NCI-H345 treated with DMSO at 0.1 percent for 48 hours (cell line): ENCODE measurements around the gene USP3.
"Not testable (repeated sequence)": the region's sequence is repeated elsewhere in the genome, so short reads cannot be mapped to it uniquely, and the experiment has no call there.

Source experiments
- DNase-seq: peaks from one replicate; lab custom pipeline; 2025; ENCODE audit not compliant: unreplicated experiment; lab: John Stamatoyannopoulos, UW

The USP3 gene

DNA sequence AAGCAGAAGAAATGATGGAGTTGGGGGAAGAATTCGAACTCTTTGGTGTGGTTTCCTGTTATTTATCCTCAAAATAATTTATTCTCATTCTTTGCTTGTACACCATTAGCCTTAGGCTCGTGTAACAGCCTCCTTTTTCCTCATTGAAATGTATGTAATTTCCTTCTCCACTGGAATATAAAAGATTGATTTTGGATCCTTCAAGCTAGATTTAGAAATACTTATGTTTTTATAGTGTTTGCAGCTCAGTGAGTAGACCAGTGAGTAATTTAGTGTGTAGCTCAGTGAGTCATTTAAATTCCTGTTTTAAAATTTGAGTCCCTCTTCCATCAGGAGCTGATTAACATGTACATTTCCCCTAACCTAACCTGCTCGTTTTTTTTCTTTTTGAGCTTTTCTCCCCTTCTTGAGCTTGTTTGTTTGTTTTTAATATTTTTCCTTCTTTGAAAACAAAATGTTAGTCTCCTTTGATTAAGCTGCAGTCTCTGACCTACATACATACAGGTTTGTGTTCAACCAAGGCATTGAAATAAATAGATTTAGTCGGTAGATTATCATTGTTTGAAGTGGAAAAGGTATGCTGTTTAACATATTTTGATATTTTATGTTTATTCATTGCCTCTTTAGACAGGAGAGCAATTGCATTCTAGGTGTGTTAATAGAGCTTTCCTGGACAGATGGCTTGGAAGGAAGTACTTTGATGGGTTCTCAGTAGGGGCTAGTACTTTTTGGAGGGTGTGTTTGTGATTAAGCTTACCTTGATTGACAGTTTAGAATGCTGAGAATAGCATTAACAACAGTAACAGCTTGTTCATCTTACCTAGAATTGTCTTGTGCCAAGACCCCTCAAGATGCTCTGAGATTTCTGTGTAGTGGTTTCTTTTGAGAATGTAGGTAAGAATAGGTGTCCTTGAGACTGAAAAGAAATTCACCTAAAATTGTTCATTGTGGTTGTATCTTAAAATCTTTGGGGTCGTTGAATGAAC lies 5.9 kb downstream of the USP3 start:
- no peak for DNase-seq

- no peak for DNase-seq
These were observed 7.8 kb downstream of the USP3 start for GRCh38 chr15:63512148-63512547.

DNA sequence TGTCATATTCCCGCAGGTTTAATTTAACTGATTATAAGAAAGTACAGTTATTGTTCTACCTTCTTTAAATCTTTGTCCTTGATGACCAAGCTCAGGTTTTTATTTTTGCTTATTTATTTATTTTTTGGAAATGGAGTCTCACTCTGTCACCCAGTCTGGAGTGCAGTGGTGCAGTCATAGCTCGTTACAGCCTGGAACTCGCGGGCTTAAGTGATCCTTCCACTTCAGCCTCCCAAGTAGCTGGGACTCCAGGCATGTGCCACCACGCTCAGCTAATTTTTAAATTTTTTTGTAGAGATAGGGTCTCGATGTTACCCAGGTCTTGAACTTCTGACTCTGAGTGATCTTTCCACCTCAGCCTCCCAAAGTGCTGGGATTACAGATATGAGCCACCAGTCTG lies 8.9 kb downstream of the USP3 start:
- DNase-seq = no peak

GRCh38 chr15:63513728-63514127 lies 9.3 kb downstream of the USP3 start:
- DNase-seq = no peak

DNA sequence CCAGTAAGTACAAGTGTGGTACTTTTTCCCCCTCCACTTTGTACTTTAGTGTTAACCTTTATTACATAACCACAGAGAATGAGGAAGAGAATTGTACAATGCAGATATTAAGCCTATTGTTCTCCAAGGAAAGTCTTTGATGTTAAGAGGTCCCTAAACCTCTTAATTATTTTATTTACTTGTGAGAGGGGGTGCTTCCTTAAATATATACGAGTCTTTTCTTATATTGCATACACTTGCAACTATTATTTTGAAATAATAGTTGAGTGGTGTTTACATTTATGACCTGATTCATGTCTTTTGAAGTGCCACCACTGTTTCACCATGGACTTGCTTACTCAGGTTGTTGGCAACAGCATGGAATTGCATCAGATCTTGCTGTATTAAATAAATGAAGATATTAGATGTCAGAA lies 10.1 kb downstream of the USP3 start:
- DNase-seq = no peak

- DNase-seq = no peak
These were observed 12.8 kb downstream of the USP3 start for GRCh38 chr15:63517202-63517601.

DNA sequence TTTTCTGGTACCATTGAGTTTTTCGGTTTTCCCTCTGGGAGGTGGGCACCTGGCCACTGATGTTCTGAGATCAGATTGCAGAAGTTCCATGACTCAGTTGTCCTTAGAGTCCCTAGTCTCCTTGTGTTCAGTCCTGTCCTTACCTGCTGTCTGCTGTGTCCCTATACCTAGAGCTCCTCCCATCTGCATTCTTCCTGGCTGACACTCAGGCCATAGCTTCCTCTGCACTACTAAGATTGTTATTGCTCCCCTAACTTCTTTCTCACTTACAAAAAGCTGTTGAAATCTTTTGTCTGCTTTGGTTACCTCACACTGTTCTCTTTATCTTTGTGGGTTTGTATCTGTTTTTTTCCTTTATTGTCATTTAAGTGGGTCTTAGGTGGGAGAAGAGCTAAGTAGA lies 13.2 kb downstream of the USP3 start:
- no peak for DNase-seq

DNA sequence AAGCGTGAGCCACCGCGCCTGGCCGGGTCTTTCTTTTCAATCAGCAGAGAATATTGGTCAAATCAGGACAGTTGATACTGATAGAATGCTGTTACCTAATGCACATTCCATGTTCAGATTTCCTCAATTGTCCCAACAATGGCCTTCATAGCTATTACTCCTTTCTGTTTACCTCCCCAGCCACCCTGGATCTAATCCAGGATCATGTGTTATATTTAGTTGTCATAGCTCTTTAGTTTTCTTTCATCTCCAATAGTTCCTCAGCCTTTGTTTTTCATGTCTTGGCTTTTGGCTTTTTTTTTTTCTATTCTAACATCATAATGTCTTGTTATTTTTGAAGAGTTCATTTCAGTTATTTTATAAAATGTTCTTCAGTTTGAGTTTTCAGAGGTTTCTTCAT lies 14.6 kb downstream of the USP3 start:
- DNase-seq = no peak

DNA sequence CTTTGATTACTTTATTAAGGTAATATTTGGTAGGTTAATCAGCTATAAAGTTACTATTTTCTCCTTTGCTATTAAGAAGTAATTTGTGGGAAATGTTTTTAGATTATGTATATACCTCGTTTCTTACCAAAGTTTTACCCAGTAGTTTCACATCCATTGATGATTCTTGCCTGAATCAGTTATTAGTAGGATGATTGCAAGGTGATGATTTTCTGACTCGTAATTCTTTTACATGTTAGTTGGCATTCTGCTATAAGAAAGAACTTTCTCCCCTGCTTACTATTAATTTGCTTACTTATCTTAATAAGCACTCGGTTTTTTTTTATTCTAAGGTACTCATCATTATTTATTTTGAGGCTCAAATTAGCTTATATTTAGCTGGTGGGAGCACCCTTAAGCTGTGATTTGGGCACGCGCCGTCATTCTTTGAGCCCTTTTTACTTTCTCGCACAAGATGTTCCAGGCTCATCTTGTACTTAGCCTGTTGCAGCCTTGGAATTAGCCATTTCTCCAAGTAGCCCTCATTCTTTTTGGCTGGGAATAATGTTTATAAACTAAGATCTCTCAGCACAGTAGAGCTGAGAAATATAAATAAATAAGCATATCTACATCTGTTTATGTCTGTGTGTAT lies 15.3 kb downstream of the USP3 start:
- DNase-seq = no peak

- not testable (repeated sequence) for DNase-seq
These were observed 16.1 kb downstream of the USP3 start for GRCh38 chr15:63520462-63520861.

GRCh38 chr15:63522225-63522578 lies 17.8 kb downstream of the USP3 start:
- no peak for DNase-seq

- no peak for DNase-seq
These were observed 19.1 kb downstream of the USP3 start for GRCh38 chr15:63523306-63523990.

- no peak for DNase-seq
These were observed 20.1 kb downstream of the USP3 start for GRCh38 chr15:63524316-63525015.

- DNase-seq = no peak
These were observed 22.0 kb downstream of the USP3 start for GRCh38 chr15:63526401-63526800.

GRCh38 chr15:63528138-63528659 lies 23.8 kb downstream of the USP3 start:
- DNase-seq = no peak

GRCh38 chr15:63530235-63530634 lies 25.8 kb downstream of the USP3 start:
- DNase-seq = no peak

DNA sequence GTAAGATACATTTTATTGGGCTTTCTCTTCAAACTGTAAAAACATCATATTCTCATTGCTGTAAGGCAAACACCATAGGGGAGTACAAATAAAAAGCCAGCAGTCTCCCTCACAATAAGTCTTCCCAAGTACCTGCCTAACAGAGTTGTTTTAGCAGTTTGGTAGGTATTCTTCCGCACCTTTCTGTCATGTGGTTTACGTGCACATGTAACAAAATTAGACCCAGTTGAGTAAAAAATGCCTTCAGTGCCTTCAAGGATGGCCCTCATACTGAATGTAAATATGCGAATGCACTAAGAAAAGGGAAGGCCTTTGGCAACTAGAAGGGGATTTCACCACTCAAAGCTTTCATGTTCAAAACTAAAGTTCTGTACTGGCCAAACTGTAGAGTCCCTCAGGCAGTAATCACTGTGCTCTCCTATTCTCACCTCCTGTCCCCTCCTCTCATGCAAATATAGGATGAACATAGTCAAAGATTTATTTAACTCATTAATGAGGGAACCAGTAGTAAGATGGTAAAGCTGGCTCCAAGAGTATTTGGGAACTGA lies 26.4 kb downstream of the USP3 start:
- no peak for DNase-seq

DNA sequence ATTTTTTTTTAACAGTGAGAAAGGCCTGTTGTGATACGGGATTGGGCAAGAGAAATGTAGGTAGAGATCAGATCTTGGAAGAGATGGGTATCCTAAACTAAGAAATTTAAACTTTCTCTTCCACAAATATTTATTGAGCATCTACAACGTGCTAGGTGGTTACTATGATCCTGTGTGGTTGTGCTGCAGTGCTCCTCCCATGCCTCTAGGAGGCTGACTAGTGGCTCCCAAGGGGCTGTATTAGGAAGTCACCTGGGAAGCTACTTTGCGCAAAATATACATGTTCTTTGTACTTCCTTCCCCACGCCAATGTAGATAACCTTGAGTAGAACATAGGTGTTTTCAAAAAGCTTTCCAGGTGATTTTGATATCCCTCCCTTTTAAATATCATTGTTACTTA lies 27.2 kb downstream of the USP3 start:
- DNase-seq = no peak

GRCh38 chr15:63532307-63532744 lies 27.9 kb downstream of the USP3 start:
- no peak for DNase-seq

DNA sequence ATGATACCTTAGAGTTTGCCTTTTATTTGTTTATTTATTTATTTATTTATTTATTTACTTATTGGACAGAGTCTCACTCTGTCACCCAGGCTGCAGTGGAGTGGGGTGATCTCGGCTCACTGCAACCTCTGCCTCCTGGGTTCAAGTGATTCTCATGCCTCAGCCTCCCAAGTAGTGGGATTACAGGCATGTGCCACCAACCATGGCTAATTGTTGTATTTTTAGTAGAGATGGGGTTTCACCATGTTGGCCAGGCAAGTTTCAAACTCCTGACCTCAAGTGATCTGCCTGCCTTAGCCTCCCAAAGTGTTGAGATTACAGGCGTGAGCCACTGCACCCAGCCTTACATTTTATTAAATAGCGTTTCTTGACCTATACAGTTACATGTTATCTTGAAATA lies 30.5 kb downstream of the USP3 start:
- not testable (repeated sequence) for DNase-seq

DNA sequence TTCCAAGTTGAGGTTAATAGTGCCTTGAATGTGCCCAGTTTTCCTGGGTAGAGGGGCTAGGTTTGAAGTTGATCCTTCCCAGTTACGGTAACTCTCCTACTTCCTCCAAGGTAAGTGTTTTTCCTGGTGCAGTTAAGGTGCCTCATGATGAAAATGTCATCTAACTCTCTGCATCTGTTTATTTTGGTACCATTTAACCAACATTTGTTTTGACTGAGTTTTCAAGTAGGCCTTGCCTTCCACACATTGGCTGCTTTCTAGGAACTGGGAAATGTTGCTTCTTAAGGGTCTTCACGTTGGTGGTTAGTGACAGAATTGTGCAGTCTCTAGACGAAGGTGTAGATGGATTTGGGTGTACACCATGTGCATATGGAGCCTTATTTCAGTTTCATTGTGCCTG lies 31.3 kb downstream of the USP3 start:
- DNase-seq = no peak
